ENCODE measurements around the gene SV2B.

The SV2B gene

GRCh38 chr15:91104111-91104510 lies 4.1 kb downstream of the SV2B start:
- no peak for DNase-seq

DNA sequence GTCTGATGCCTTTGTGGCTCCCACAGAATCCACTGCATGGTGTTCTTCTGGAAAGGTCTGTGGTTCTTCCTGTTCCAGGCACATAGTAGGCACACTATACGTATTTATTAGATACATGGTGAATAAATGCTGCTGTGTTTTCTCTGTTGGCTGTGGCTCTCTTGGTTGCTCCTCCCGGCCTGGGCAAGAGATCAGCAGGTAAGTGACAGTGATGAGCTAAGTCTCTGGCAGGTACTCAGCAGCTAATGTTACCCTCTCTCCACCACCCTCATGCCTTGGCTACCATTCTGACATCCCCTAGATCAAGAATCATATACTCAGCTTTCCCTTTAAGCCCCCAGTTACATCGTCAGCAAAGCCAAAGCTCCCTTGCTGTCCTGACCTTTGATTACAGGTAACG lies 8.4 kb downstream of the SV2B start:
- no peak for DNase-seq

DNA sequence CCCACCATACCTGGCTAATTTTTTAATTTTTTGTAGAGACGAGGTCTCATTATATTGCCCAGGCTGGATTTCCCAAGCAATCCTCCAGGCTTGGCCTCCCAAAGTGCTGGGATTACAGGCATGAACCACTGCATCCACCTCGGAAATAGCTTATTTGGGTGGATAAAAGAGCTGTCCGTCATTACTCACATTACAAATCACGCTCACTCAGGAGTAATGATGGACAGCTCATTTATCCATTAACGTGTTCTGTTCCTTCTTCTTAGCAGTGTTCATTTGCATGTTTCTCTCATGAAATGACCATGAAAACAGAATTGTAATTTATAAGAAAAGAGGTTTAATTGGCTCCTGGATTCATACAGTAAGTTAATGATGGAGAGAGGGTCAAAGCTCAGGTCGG lies 9.8 kb downstream of the SV2B start:
- DNase-seq = no peak

DNA sequence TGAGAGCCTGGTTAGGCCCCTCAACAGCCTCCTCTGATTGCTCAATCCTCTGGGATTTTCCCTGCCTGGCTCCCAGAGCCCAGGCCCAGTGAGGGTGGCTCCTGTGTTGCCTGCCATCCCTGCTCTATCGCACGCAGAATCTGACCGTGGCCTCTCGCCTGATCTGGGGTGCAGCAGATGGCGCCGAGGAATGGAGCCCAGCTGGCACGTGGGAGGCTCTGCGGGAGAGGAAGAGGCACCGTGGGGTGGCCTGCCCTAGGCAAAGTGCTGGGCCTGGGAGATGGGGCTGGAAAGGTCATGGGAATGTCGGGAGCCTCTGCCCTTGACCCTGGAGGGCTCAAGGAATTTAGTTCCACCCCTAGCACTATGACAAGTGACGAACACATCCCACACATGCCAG lies 10.3 kb downstream of the SV2B start:
- no peak for DNase-seq

DNA sequence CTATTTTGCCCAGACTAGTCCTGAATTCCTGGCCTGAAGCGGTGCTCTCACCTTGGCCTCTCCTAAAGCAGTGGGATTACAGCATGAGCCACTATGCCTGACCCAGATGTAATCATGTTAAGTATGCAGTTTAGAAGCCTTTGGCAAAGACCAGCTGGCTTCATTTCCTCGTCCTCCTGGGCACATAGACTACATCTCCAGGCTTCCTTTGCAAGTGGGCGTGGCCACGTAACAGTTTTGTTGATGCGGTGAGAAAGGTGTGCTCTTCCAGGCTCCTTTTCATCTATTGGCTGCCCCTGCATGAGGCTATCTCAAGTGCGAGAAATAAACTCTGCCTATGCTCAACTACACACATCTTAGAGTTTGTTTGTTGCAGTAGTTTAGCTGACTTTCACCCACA lies 13.0 kb downstream of the SV2B start:
- DNase-seq = peak; percentile 82

- DNase-seq = no peak
Measured at GRCh38 chr15:91114301-91114700, 14.2 kb downstream of the SV2B start.

DNA sequence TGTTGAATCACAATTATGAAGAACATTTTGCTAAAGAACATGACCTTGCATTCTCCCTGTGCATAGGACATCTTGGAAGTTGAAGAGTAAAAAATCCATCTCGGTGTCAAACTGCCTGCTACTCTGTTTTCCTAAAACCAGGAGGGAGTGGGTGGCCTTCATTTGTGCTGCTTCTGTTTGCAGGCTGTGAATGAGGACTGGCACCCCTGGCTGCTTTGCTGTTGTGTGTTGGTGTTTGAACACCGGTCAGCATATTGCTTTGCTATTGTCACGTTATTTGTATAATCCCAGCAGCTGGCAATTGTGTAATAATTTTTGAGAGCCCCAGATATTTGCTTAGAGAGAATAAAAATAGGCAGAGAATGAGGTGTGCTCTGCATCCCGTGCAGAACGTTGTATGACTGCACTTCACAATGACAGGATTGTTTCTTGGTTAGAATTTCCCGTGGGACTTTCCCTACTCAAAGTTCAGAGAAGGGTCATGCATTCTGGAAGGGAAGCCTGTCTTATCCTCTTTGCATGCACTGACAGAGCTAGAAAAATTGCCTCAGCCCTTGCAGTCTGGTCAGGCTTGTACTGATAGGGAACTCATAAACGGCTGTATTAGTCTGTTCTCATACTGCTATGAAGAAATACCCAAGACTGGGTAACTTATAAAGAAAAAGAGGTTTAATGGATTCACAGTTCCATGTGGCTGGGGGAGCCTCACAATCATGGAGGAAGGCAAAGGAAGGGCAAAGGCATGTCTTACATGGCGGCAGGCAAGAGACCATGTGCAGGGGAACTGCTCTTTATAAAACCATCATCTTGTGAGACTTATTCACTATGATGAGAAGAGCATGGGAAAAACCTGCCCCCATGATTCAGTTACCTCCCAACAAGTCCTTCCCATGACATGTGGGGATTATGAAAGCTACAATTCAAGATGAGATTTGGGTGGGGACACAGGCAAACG lies 16.3 kb downstream of the SV2B start:
- peak; percentile 67 for DNase-seq

DNA sequence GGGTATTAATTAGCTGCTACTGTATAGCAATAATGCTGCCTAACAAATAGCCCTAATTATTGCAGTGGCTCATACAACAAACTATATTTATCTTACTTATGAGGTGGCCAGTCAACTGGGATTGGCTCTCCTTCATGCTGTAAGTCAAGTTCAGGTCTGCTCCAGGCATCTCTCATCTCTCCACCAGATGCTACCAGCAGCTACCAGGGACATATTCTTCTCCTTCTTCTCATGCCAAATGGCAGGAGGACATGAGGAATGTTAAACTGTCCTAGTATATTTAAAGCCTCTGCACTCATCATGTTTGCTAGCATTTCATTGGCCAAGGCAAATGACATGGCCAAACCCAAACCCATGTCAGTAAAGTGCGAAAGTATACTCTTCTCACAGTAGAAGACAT lies 17.3 kb downstream of the SV2B start:
- DNase-seq = no peak

GRCh38 chr15:91118817-91119590 lies 18.9 kb downstream of the SV2B start:
- DNase-seq = no peak

GRCh38 chr15:91122296-91122695 lies 22.2 kb downstream of the SV2B start:
- DNase-seq = no peak

GRCh38 chr15:91124132-91124531 lies 24.1 kb downstream of the SV2B start:
- no peak for DNase-seq

GRCh38 chr15:91125162-91125561 lies 25.1 kb downstream of the SV2B start:
- no peak for DNase-seq

DNA sequence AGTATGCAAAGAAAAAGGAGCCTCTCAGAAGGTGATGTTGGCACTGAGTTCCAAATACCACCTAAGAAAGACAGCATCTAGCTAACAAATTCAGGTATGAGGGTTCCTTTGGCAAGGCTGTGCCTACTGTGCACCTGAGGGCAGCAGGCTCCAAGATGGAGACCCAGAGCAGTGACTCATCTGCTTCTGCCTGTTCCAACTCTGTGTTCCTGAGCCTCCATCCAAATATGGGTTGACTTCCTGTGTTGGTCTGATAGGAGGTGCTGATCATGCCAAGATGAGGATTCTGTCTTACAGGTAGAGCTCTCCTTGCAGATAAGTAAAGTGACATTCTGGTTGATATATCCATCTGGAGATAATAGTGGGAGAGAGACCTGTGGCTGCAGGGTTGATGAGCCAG lies 26.0 kb downstream of the SV2B start:
- no peak for DNase-seq

GRCh38 chr15:91127236-91127955 lies 27.3 kb downstream of the SV2B start:
- DNase-seq = no peak

- no peak for DNase-seq
Measured at GRCh38 chr15:91128016-91128415, 28.0 kb downstream of the SV2B start.

GRCh38 chr15:91129436-91129835 lies 29.4 kb downstream of the SV2B start:
- DNase-seq = no peak

GRCh38 chr15:91132079-91132478 lies 32.0 kb downstream of the SV2B start:
- DNase-seq = no peak

- DNase-seq = no peak
Measured at GRCh38 chr15:91133511-91133910, 33.5 kb downstream of the SV2B start.

DNA sequence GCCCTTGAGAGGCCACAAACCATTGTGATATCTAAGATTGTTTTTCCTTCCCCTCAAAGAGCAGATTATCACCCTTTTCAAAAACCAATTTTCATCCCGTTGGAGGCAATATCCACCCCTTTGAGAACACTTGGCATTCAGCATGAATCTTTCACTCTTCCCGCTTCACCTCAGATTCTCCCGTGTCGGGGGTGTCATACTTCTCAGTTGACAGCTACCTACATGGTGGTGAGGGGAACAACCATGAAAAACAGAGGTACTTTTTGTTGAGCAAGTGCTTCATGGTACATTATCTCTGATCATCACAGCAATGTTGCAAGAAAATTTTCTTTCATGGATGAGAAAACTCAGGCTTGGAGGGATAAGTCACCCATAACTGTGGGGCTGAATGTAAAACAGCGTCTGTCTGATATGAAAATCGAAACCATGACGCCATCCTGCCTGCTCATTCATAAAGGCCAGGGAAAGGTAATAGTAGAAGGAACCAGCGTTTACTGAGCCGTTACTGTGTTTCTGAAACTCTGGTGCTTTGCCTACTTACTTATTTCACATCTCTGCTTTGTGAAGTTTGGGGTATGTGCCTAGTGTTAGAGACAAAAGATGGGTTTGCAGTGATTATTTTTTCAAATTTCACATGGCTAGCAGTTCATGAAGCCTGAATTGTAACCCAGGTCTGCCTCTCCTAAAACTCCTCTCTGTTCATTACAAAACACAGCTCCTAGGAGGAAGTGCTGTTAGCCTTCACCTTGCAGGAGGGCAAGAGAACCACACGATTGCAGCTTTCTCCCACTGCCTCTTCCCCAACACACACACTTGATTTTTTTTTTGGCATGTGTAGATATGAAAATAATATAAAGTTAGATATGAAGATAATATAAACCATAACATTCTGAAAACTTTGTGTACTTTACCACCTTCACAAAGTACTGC lies 35.4 kb downstream of the SV2B start:
- peak; percentile 27 for DNase-seq

DNA sequence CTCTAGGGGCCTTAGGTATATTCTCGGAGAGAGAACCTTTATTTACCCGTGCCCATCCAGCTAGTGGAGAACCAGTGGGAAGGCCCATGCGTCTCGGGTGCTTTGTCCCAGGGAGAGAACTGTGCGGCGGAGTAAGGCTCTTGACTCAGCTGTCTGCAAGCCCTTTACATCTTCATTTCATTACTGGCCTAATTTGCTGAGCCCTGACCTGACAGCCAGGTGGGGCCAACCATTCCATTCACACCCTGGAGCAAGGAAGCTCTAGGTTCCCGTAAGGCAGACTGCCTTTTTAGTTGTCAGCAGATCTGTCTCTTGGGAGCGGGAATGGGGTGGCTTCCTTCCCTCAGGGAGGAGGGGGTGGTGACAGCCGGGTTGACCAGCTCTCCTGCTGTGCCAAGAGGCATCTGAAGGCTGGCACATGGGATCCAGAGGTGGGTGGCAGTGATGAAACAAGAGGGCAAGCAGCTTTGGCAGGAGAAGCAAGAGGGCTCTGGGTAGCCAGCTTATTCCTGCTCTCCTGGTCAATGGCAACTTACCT lies 36.4 kb downstream of the SV2B start:
- DNase-seq = no peak

GRCh38 chr15:91140601-91141000 lies 40.5 kb downstream of the SV2B start:
- DNase-seq = no peak

- DNase-seq = no peak
Measured at GRCh38 chr15:91141097-91141496, 41.0 kb downstream of the SV2B start.

Measured in NCI-H510A treated with DMSO at 0.1 percent for 48 hours (cell line).